ENCODE results near the gene HYI.

The HYI gene

DNA sequence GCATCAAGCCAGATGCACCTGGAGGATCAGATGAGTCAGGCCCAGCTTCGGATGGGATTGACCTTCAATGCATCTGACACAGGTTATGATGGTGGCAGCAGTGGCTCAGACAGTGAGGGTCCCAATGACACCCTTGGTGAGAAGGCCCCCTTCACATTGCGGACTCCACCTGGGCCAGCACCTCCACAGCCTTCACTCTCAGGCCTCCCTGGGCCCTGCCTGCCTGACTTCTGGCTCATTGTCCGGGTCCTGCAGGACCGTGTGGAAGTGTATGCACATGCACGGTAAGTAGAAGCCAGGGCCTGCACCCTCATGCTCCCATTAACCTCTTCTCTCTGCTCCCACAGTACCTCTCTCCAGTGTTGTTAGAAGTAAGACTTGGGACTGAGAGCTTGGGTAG, 20.8 kb downstream of the HYI start:
- no peak for DNase-seq (ENCODE audit: extremely low spot score)
- TF ChIP-seq TARDBP (IDR thresholded peaks at IDR 0.05): no peak
- TF ChIP-seq BHLHE40 (IDR thresholded peaks at IDR 0.05; ENCODE audit: borderline replicate concordance): no peak
- TF ChIP-seq FOXM1 (IDR thresholded peaks at IDR 0.05; ENCODE audit: borderline replicate concordance): no peak
- ChIA-PET POLR2A (no interaction called here), CTCF (no interaction called here)

DNA sequence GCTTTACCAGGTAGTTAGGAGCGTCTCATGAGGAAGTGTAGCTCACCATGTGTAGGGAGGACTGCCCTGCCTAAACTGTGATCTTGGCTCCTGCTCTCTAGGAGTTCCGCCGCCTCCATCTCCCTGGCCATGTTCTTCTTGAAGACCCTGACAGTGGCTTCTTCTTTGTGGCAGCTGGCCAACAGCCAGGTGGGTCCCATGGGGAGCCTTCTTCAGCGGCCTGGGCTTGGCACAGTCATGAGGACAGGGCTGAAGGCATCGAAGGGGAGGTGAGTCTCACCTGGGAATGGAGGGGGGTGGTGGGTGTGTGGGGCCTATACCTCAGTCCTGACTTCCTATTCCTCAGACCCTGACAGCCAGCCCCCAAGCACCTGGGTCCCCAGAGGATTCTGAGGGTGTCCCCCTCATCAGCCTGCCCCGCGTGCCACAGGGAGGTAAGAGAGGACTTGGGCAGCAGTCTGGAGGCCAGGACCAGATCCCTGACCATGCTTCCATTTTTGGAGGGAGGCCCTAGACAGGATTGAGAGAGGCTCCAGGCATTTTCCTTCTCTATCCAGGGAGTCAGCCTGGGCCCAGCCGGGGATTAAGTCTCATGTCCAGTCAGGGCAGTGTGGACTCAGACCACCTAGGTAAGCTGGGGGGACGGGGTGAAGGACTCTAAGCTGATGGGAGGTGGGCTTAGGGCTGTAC, 21.4 kb downstream of the HYI start:
- POLR2A ChIA-PET: no interaction called here
- no peak for DNase-seq (ENCODE audit: extremely low spot score)
- CTCF ChIA-PET: no interaction called here
- TF ChIP-seq ZNF384 (IDR thresholded peaks at IDR 0.05): no peak
- no peak for TF ChIP-seq ARNT (IDR thresholded peaks at IDR 0.05)
- no peak for TF ChIP-seq FOXA1 (IDR thresholded peaks at IDR 0.05)
- TF ChIP-seq BHLHE40 (IDR thresholded peaks at IDR 0.05; ENCODE audit: borderline replicate concordance): no peak
- no peak for TF ChIP-seq SUZ12 (IDR thresholded peaks at IDR 0.05)
- TF ChIP-seq FOXM1 (IDR thresholded peaks at IDR 0.05; ENCODE audit: borderline replicate concordance): no peak
- TF ChIP-seq, protein P1, sequence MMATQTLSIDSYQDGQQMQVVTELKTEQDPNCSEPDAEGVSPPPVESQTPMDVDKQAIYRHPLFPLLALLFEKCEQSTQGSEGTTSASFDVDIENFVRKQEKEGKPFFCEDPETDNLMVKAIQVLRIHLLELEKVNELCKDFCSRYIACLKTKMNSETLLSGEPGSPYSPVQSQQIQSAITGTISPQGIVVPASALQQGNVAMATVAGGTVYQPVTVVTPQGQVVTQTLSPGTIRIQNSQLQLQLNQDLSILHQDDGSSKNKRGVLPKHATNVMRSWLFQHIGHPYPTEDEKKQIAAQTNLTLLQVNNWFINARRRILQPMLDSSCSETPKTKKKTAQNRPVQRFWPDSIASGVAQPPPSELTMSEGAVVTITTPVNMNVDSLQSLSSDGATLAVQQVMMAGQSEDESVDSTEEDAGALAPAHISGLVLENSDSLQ (IDR thresholded peaks at IDR 0.05): no peak
- TF ChIP-seq TARDBP (IDR thresholded peaks at IDR 0.05): no peak
- TF ChIP-seq HDGF (IDR thresholded peaks at IDR 0.05; ENCODE audit: borderline replicate concordance): no peak
- no peak for TF ChIP-seq ELF4 (IDR thresholded peaks at IDR 0.05)

DNA sequence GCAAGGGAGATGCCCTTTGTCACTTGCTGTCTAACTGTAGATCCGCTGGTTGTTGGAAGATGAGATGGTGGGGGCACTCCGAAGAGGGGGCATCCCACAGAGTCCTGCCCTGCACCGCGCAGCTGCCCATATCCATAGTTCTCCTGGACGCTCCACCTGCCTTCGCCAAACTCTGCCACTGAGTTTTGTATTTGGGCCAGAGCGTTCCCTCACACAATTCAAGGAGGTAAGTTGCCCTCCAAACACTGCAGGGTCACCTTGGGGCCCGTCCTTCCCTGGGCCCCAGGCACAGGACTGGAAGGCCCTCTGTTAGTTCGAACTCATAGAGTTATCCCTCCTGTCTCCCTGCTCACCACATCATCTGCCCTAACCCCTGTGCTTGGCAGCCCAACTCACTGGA, 22.1 kb downstream of the HYI start:
- ChIA-PET CTCF (no interaction called here), POLR2A (no interaction called here)
- TF ChIP-seq FOXK2 (IDR thresholded peaks at IDR 0.05) (no peak), ELF4 (IDR thresholded peaks at IDR 0.05) (no peak)
- no peak for DNase-seq (ENCODE audit: extremely low spot score)

DNA sequence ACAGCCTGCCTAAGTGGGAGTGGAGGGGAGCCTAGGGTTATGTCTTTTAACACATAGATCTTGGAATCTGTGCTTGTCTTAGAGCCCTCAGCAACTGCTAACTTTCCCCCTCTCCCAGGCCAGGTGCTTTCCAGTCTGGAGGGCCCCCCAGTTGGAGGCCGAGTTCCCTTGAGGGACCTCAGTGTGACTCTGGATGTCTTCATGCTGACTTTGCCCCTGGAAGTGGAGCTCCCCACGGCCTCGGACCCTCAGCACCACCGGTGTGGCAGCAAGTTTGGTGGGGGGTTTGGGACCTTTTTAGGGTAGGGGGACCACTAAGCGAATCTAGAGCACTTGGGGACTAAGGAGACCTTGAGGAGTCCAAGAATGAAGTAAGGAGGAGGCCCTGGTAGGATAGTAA, 22.9 kb downstream of the HYI start:
- DNase-seq (ENCODE audit: extremely low spot score): no peak
- TF ChIP-seq L3MBTL2 (conservative IDR thresholded peaks at IDR 0.05) (no peak), FOXK2 (IDR thresholded peaks at IDR 0.05) (no peak), TARDBP (IDR thresholded peaks at IDR 0.05) (no peak), SUZ12 (IDR thresholded peaks at IDR 0.05) (no peak), ELF4 (IDR thresholded peaks at IDR 0.05) (no peak), FOXA1 (IDR thresholded peaks at IDR 0.05) (no peak), FOXM1 (IDR thresholded peaks at IDR 0.05; ENCODE audit: borderline replicate concordance) (no peak), HDGF (IDR thresholded peaks at IDR 0.05; ENCODE audit: borderline replicate concordance) (no peak), ARNT (IDR thresholded peaks at IDR 0.05) (no peak), CTBP1 (IDR thresholded peaks at IDR 0.05; ENCODE audit: borderline replicate concordance) (no peak), SP1 (IDR thresholded peaks at IDR 0.05) (no peak), LEF1 (IDR thresholded peaks at IDR 0.05; ENCODE audit: borderline replicate concordance) (no peak)
- TF ChIP-seq, protein P1 (IDR thresholded peaks at IDR 0.05): no peak
- ChIA-PET CTCF (no interaction called here), POLR2A (interaction anchor here (1.3 kb wide), 1 partner anchor 23 kb away, joined by 5 read pairs; no protein-coding TSS in a partner anchor)

DNA sequence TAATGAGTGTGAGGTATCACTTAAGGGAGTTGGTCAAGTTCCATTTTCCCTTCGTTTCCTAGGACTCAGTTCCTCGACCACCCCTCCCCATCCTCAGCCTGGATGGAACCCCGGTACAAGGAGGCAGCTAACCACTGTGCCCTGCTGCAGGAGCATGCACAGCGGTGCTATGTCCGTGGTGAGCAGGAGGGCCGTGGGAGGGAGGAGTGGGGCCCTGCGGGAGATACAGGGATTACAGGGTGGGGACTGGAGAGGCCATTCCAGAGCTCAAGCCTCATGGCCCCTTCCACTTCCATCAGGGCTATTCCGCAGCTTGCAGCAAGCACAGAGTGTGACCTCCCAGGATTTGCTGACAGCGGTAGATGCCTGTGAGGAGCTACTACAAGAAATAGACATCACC, 25.8 kb downstream of the HYI start:
- DNase-seq (ENCODE audit: extremely low spot score): no peak
- POLR2A ChIA-PET: interaction anchor here (1.0 kb wide), 1 partner anchor 70 kb away, joined by 3 read pairs; no protein-coding TSS in a partner anchor
- CTCF ChIA-PET: no interaction called here
- TF ChIP-seq HDGF (IDR thresholded peaks at IDR 0.05; ENCODE audit: borderline replicate concordance) (no peak), L3MBTL2 (conservative IDR thresholded peaks at IDR 0.05) (no peak), BHLHE40 (IDR thresholded peaks at IDR 0.05; ENCODE audit: borderline replicate concordance) (no peak), FOXA1 (IDR thresholded peaks at IDR 0.05) (no peak), ZNF384 (IDR thresholded peaks at IDR 0.05) (no peak), NFRKB (IDR thresholded peaks at IDR 0.05) (no peak), SUZ12 (IDR thresholded peaks at IDR 0.05) (no peak), FOXM1 (IDR thresholded peaks at IDR 0.05; ENCODE audit: borderline replicate concordance) (no peak), ARNT (IDR thresholded peaks at IDR 0.05) (no peak), ELF4 (IDR thresholded peaks at IDR 0.05) (no peak), LEF1 (IDR thresholded peaks at IDR 0.05; ENCODE audit: borderline replicate concordance) (no peak), CTBP1 (IDR thresholded peaks at IDR 0.05; ENCODE audit: borderline replicate concordance) (no peak), TARDBP (IDR thresholded peaks at IDR 0.05) (no peak), SP1 (IDR thresholded peaks at IDR 0.05) (no peak), FOXK2 (IDR thresholded peaks at IDR 0.05) (no peak)
- TF ChIP-seq, protein P1 (IDR thresholded peaks at IDR 0.05): no peak

DNA sequence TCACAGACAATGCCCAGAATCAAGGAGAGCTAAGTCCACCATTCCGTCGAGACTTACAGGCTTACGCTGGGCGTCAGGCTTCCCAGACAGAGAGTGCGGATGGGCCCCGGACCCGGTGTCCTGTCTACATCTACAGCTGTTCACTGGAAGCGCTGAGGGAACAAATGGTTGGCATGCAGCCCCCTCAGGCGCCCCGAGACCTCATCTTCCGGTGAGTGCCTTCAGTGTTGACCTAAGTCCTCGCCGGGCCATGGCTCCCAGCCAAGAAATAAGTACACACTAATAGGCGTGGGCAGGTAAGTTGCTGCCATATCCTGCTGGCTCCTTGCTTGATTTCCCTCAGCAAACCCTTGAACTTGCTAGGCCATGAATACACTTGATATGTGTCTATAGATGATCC, 26.2 kb downstream of the HYI start:
- ChIA-PET POLR2A (no interaction called here), CTCF (no interaction called here)
- no peak for DNase-seq (ENCODE audit: extremely low spot score)
- no peak for TF ChIP-seq ARNT (IDR thresholded peaks at IDR 0.05)
- TF ChIP-seq CTBP1 (IDR thresholded peaks at IDR 0.05; ENCODE audit: borderline replicate concordance): no peak
- TF ChIP-seq ZNF384 (IDR thresholded peaks at IDR 0.05): no peak
- TF ChIP-seq SUZ12 (IDR thresholded peaks at IDR 0.05): no peak
- TF ChIP-seq FOXA1 (IDR thresholded peaks at IDR 0.05): no peak
- no peak for TF ChIP-seq L3MBTL2 (conservative IDR thresholded peaks at IDR 0.05)
- no peak for TF ChIP-seq SP1 (IDR thresholded peaks at IDR 0.05)

DNA sequence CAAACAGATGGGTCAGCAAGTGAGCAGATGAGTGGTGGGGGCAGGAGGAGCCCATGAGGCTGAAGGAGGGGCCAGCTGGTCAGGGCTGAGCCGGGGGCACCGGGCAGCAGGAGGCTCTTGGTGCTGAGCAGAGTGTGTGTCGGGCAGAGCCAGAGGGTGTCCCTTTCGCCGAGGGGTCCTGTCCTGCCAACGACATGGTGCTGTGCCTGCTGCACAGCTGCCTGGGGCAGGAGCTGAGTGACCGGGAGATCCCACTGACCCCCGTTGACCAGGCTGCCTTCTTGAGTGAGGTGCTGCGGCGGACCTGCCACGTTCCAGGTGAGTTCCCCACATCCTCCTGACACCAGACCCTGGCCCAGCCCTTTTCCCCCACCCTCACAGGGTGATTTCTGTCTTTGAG, 27.5 kb downstream of the HYI start:
- TF ChIP-seq HDGF (IDR thresholded peaks at IDR 0.05; ENCODE audit: borderline replicate concordance): no peak
- TF ChIP-seq ZNF384 (IDR thresholded peaks at IDR 0.05): no peak
- no peak for TF ChIP-seq LEF1 (IDR thresholded peaks at IDR 0.05; ENCODE audit: borderline replicate concordance)
- TF ChIP-seq, protein P1 (IDR thresholded peaks at IDR 0.05): no peak
- POLR2A ChIA-PET: no interaction called here
- no peak for DNase-seq (ENCODE audit: extremely low spot score)
- CTCF ChIA-PET: no interaction called here

All from HEK293T (cell line).